Measurements from ENCODE around the gene TMA16. TPM values are rescaled to one million over a fixed set of nuclear protein-coding genes. Genes with fewer than 3 reads are reported as not detected.

TMA16 gene
- total RNA-seq, 1 donor from 2014 or later = 29.7 TPM

GRCh38 chr4:163467082-163467770 lies 27.3 kb upstream of the TMA16 start:
- Mint-ChIP-seq H3K27ac (no peak overlapping the region), H3K27me3 (no peaks in the 10 kb centered on the region), H3K4me1 (ENCODE audit: unreplicated experiment) (no peaks in the 10 kb centered on the region), H3K36me3 (no peaks in the 10 kb centered on the region), H3K4me3 (no peak overlapping the region), H3K9me3 (no peaks in the 10 kb centered on the region)
- DNase-seq (ENCODE audit: extremely low spot score, unreplicated experiment) = no peak
- TF ChIP-seq, protein P1, sequence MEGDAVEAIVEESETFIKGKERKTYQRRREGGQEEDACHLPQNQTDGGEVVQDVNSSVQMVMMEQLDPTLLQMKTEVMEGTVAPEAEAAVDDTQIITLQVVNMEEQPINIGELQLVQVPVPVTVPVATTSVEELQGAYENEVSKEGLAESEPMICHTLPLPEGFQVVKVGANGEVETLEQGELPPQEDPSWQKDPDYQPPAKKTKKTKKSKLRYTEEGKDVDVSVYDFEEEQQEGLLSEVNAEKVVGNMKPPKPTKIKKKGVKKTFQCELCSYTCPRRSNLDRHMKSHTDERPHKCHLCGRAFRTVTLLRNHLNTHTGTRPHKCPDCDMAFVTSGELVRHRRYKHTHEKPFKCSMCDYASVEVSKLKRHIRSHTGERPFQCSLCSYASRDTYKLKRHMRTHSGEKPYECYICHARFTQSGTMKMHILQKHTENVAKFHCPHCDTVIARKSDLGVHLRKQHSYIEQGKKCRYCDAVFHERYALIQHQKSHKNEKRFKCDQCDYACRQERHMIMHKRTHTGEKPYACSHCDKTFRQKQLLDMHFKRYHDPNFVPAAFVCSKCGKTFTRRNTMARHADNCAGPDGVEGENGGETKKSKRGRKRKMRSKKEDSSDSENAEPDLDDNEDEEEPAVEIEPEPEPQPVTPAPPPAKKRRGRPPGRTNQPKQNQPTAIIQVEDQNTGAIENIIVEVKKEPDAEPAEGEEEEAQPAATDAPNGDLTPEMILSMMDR (conservative IDR thresholded peaks at IDR 0.05) = no peak

DNA sequence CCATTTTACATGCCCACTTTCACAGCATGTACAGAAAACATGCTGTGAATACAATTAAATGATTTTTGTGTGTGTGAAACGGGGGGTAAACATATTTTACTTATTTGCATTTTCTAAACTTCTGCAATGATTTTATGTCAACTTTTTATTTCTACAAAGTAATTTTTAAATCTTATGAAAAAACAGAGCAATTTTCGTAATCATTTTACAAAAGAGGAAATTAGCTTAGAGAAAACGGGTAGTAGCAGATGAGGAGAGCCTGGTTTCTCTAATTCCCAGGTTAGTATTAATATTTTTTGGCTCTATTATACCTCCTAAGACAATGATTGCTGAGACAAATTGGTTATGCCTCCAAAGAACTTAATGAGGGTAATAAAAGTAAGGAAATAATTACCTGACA lies 24.1 kb upstream of the TMA16 start:
- DNase-seq (ENCODE audit: extremely low spot score, unreplicated experiment) = no peak
- Mint-ChIP-seq H3K4me1 (ENCODE audit: unreplicated experiment) (no peaks in the 10 kb centered on the region), H3K9me3 (no peaks in the 10 kb centered on the region), H3K36me3 (no peaks in the 10 kb centered on the region), H3K27ac (no peak overlapping the region), H3K4me3 (no peak overlapping the region), H3K27me3 (no peaks in the 10 kb centered on the region)
- TF ChIP-seq, protein P1 (conservative IDR thresholded peaks at IDR 0.05) = no peak

GRCh38 chr4:163473130-163473529 lies 21.4 kb upstream of the TMA16 start:
- no peak overlapping the region for H3K4me3 Mint-ChIP-seq
- TF ChIP-seq, protein P1 (conservative IDR thresholded peaks at IDR 0.05) = no peak
- no peak overlapping the region for H3K27ac Mint-ChIP-seq
- H3K27me3 Mint-ChIP-seq = no peaks in the 10 kb centered on the region
- H3K36me3 Mint-ChIP-seq = no peaks in the 10 kb centered on the region
- DNase-seq (ENCODE audit: extremely low spot score, unreplicated experiment) = no peak
- H3K9me3 Mint-ChIP-seq = no peaks in the 10 kb centered on the region
- H3K4me1 Mint-ChIP-seq (ENCODE audit: unreplicated experiment) = no peaks in the 10 kb centered on the region

DNA sequence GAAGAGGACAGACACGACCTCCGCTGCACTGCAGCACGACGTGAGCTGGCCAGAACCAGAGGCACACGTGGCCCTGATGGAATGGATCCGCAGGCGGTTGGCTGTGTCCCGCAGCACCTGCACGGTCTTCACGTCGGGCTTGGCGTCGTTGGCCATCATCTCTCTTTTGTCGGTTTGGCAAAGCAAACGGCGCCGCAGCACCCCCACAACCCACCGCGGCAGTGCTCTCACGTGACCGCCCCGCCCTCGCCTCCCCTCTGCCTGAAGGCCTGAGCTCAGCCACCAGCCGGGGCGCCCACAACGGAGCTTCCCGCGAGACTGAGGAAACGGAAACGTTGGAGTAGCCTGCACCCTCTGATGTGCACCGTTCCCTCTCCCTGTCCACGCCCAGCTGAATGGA lies 20.9 kb upstream of the TMA16 start, which contains the start of gene TKTL2:
Gene TKTL2 (minus strand): TSS at position 179 of the 400 bp plus-strand sequence. CDS start 20 bp downstream, at position 159.
- DNase-seq (ENCODE audit: extremely low spot score, unreplicated experiment) = no peak
- Mint-ChIP-seq H3K36me3 (no peaks in the 10 kb centered on the region), H3K4me1 (ENCODE audit: unreplicated experiment) (no peaks in the 10 kb centered on the region), H3K9me3 (no peaks in the 10 kb centered on the region), H3K4me3 (no peak within 1 kb of the TSS), H3K27me3 (no peaks in the 10 kb centered on the region), H3K27ac (no peak within 1 kb of the TSS)
- TF ChIP-seq, protein P1 (conservative IDR thresholded peaks at IDR 0.05) = no peak

- Mint-ChIP-seq H3K4me1 (ENCODE audit: unreplicated experiment) (no peaks in the 10 kb centered on the region), H3K27ac (no peak overlapping the region), H3K4me3 (no peak overlapping the region), H3K27me3 (no peaks in the 10 kb centered on the region), H3K36me3 (no peaks in the 10 kb centered on the region), H3K9me3 (no peaks in the 10 kb centered on the region)
- no peak for DNase-seq (ENCODE audit: extremely low spot score, unreplicated experiment)
- TF ChIP-seq, protein P1 (conservative IDR thresholded peaks at IDR 0.05) = no peak
Observed at GRCh38 chr4:163474027-163474426, 20.5 kb upstream of the TMA16 start.

All from type B pancreatic cell (in vitro differentiated cells).